K562 (cell line): ENCODE results near the gene SRP9. TPM values are rescaled to one million over a fixed set of nuclear protein-coding genes. Genes with fewer than 3 reads are reported as not detected.

Experiments
- ATAC-seq: fragments of 200-7000 bp; cut with Tn5 transposase; 3 replicates; pipeline ENCODE4 v1.9.1; 2020; ENCODE audit warnings: moderate library complexity
- BruUV-seq: library from RNA; stranded (reverse); fragments of 400-500 nt; replicated peaks from 2 replicates; lab custom pipeline; 2021; lab: Mats Ljungman, UMichigan
- CTCF ChIA-PET: fragments of 300-600 bp; formaldehyde crosslinking; extraction: SDS; loops from one replicate; lab custom pipeline; 2021; ENCODE audit warnings: low intra/inter-chr PET ratio; lab: Yijun Ruan, JAX
- POLR2A ChIA-PET: fragments of 300-600, 350-650 bp; sonication (Branson Sonifier 250); formaldehyde crosslinking; extraction: SDS; loops from one replicate; lab custom pipeline; 2021; ENCODE audit warnings: antibody characterized with exemption, inconsistent platforms; lab: Yijun Ruan, JAX
- DNase-seq, 4 experiments: peaks; one replicate each; pipeline versions ENCODE4 v3.0.0 to v3.0.0-alpha.2; 2011 to 2018; ENCODE audit warnings: low spot score in 3 of 4, mixed read lengths in 3 of 4; ENCODE audit errors: extremely low read depth in 1 of 4
- FAIRE-seq: peaks from 2 replicates; lab custom pipeline; 2011; peaks lifted over from hg19 to GRCh38; lab: Jason Lieb, UNC
- H2AFZ ChIP-seq: 2 replicates; pipeline ENCODE4 v1.6.0; 2011; ENCODE audit warnings: low read depth, low read length, control low read depth, inconsistent platforms
- H3K27ac ChIP-seq: fragments of 200-600 bp; 3 replicates; pipeline ENCODE4 v1.8.0; 2011; ENCODE audit warnings: low read depth, mild to moderate bottlenecking, control low read depth, inconsistent platforms, low read length, moderate library complexity, mixed read lengths; ENCODE audit errors: extremely low read depth
- H3K27me3 ChIP-seq, 2 experiments: fragments of 300-600 bp in 1 of 2; 2 replicates in 1 of 2; 3 replicates in 1 of 2; pipeline versions ENCODE4 v1.6.0 to v1.8.0; 2011; ENCODE audit warnings: inconsistent platforms in 2 of 2, low read length in 2 of 2, mild to moderate bottlenecking in 1 of 2, mixed read lengths in 1 of 2, moderate library complexity in 1 of 2; ENCODE audit not compliant: control insufficient read depth in 2 of 2, insufficient read depth in 2 of 2
- H3K36me3 ChIP-seq: fragments of 300-600 bp; 3 replicates; pipeline ENCODE4 v1.8.0; 2011; ENCODE audit warnings: mild to moderate bottlenecking, low read length, inconsistent platforms; ENCODE audit not compliant: control insufficient read depth, insufficient read depth
- H3K4me1 ChIP-seq, 2 experiments: fragments of 200-600 bp in 1 of 2; replicated peaks in 1 of 2; 2 replicates in 1 of 2; 3 replicates in 1 of 2; pipeline versions ENCODE4 v1.5.1 to v1.8.0; 2011; ENCODE audit warnings: inconsistent platforms in 2 of 2, low read length in 2 of 2, mild to moderate bottlenecking in 1 of 2, mixed read lengths in 1 of 2, moderate library complexity in 1 of 2; ENCODE audit not compliant: control insufficient read depth in 2 of 2, insufficient read depth in 2 of 2
- H3K4me2 ChIP-seq: 2 replicates; pipeline ENCODE4 v1.6.1; 2011; ENCODE audit warnings: low read length, control low read depth, inconsistent platforms, mixed read lengths; ENCODE audit not compliant: insufficient read depth
- H3K4me3 ChIP-seq: fragments of 200-600 bp; sonication (generic), shearing (Covaris generic); 2 replicates; pipeline ENCODE4 v1.5.1; 2016; ENCODE audit warnings: control low read depth, inconsistent platforms
- H3K79me2 ChIP-seq: fragments of 200-600 bp; 3 replicates; pipeline ENCODE4 v1.8.0; 2011; ENCODE audit warnings: low read length, inconsistent platforms; ENCODE audit not compliant: control insufficient read depth, insufficient read depth
- H3K9ac ChIP-seq, 2 experiments: 2 replicates each; pipeline versions ENCODE4 v1.6.0 to v1.6.1; 2011; ENCODE audit warnings: low read depth in 2 of 2, low read length in 2 of 2, control low read depth in 1 of 2, inconsistent platforms in 1 of 2, mild to moderate bottlenecking in 1 of 2, mixed read lengths in 1 of 2; ENCODE audit not compliant: insufficient read depth in 1 of 2
- H3K9me1 ChIP-seq: one replicate; pipeline ENCODE4 v1.6.0; 2011; ENCODE audit warnings: inconsistent platforms, mild to moderate bottlenecking, low read length, moderate library complexity; ENCODE audit not compliant: control insufficient read depth, insufficient read depth
- H3K9me3 ChIP-seq: replicated peaks from 2 replicates; pipeline ENCODE4 v1.5.1; 2011; ENCODE audit warnings: low read depth, low read length, inconsistent platforms; ENCODE audit not compliant: control insufficient read depth, insufficient read depth
- H4K20me1 ChIP-seq: replicated peaks from 2 replicates; pipeline ENCODE4 v1.6.1; 2011; ENCODE audit warnings: low read length, inconsistent platforms, mixed read lengths; ENCODE audit not compliant: control insufficient read depth, insufficient read depth
- CHD1 ChIP-seq: fragments of 200-600 bp; sonication (generic); IDR thresholded peaks from one replicate; pipeline ENCODE4 v1.6.1; 2012; ENCODE audit warnings: mild to moderate bottlenecking, moderate library complexity, low read length, inconsistent platforms
- ETV6 ChIP-seq, 3 experiments: fragments of 150-350 bp in 1 of 3; sonication (generic) in 1 of 3; formaldehyde crosslinking in 1 of 3; IDR thresholded peaks; 2 replicates each; pipeline versions ENCODE4 v1.6.1 to v1.8.0; 2014 to 2022; ENCODE audit warnings: borderline replicate concordance in 2 of 3, low read depth in 2 of 3, antibody characterized with exemption in 1 of 3, low read length in 1 of 3, mild to moderate bottlenecking in 1 of 3, missing genetic modification reagents in 1 of 3
- FOSL1 ChIP-seq: fragments of 200-800 bp; sonication (Bioruptor generic); conservative IDR thresholded peaks from 2 replicates; pipeline ENCODE4 v1.6.1; 2016; ENCODE audit warnings: missing genetic modification characterization, missing compliant biosample characterization
- FOXA3 ChIP-seq, 2 experiments: fragments of 450-650 bp in 1 of 2; sonication (generic) in 1 of 2; formaldehyde crosslinking; IDR thresholded peaks in 1 of 2; conservative IDR thresholded peaks in 1 of 2; 2 replicates each; pipeline versions ENCODE4 v1.4.0 to v1.8.0; 2020 to 2022; ENCODE audit warnings: mild to moderate bottlenecking in 2 of 2, missing genetic modification reagents in 1 of 2
- HNRNPLL ChIP-seq: fragments of 200-400 bp; formaldehyde crosslinking; IDR thresholded peaks from 2 replicates; pipeline ENCODE4 v1.6.1; 2017; ENCODE audit warnings: low read length, low read depth, mild to moderate bottlenecking; ENCODE audit not compliant: poor library complexity, severe bottlenecking
- KLF1 ChIP-seq: fragments of 450-650 bp; IDR thresholded peaks from 2 replicates; pipeline ENCODE4 v1.6.1; 2016; ENCODE audit warnings: missing genetic modification characterization, missing compliant biosample characterization
- MCM3 ChIP-seq: fragments of 450-650 bp; IDR thresholded peaks from 2 replicates; pipeline ENCODE4 v1.6.1; 2016
- NCOR1 ChIP-seq: fragments of 450-650 bp; IDR thresholded peaks from 2 replicates; pipeline ENCODE4 v1.6.1; 2016; ENCODE audit warnings: mild to moderate bottlenecking, moderate library complexity
- NELFE ChIP-seq: IDR thresholded peaks from 2 replicates; pipeline ENCODE4 v1.6.1; 2011; ENCODE audit warnings: mild to moderate bottlenecking; ENCODE audit not compliant: insufficient read depth, insufficient read length
- RFX5 ChIP-seq: IDR thresholded peaks from 2 replicates; pipeline ENCODE4 v1.6.1; 2011; ENCODE audit warnings: low read depth, mild to moderate bottlenecking, improper control_type of control experiment, low read length
- WGBS: fragments of 100-300 bp; shearing (Covaris generic); methylation state at CpG from one replicate; pipeline ENCODE4 v1.1.6; 2016; ENCODE audit warnings: low coverage, mixed read lengths; ENCODE audit not compliant: insufficient coverage; ENCODE audit errors: missing lambda C conversion rate; 5-methylcytosine and 5-hydroxymethylcytosine counted together
- in situ Hi-C: fragments of 300-500 bp; cut with MboI; formaldehyde crosslinking; loops from 4 replicates; pipeline ENCODE4 v1.15.0; 2018; ENCODE audit warnings: inconsistent platforms, mixed read lengths
- intact Hi-C: fragments of 100-400 bp; cut with micrococcal nuclease; formaldehyde crosslinking; loops from 2 replicates; pipeline ENCODE4 v1.14.2; 2022
- polyA plus RNA-seq, 8 experiments: library from polyadenylated mRNA; depleted of rRNA in 4 of 8; stranded (reverse) in 5 of 8; unstranded in 3 of 8; fragments of >200 nt; fragmentation: Nextera tagmentation in 2 of 8; fragmentation: Illumina TruSeq in 1 of 8; extraction: Ambion mirVana in 2 of 8; extraction: Trizol in 1 of 8; gene quantifications; 2 replicates each; pipeline versions ENCODE4 v1.2.1 to v1.2.3, GENCODE V29; 2011 to 2014; ENCODE audit warnings: inconsistent platforms in 1 of 8, missing spikeins in 1 of 8
- total RNA-seq, 7 experiments: library from RNA; depleted of rRNA in 6 of 7; stranded (reverse); fragments of >200 nt in 6 of 7; fragmentation: Illumina TruSeq in 2 of 7; extraction: Trizol in 2 of 7; gene quantifications; 2 replicates each; pipeline versions ENCODE4 v1.2.1 to v1.2.3, GENCODE V29; 2011 to 2021; ENCODE audit warnings: low replicate concordance in 1 of 7
- TF ChIP-seq, protein P1 (sequence below): sonication (generic); formaldehyde crosslinking; IDR thresholded peaks from 2 replicates; pipeline ENCODE4 v1.8.0; 2022; ENCODE audit warnings: mild to moderate bottlenecking, missing genetic modification reagents, borderline replicate concordance
- TF ChIP-seq, protein P2 (sequence below): sonication (generic); formaldehyde crosslinking; IDR thresholded peaks from 2 replicates; pipeline ENCODE4 v1.8.1; 2023; ENCODE audit warnings: mild to moderate bottlenecking, missing genetic modification reagents

Gene SRP9
- total and polyA plus RNA-seq, 9 of the 15 experiments (the other 6 are each of a cell fraction or from before 2014, with no cell fraction given), result 273 to 1,892 (median 668) TPM

DNA sequence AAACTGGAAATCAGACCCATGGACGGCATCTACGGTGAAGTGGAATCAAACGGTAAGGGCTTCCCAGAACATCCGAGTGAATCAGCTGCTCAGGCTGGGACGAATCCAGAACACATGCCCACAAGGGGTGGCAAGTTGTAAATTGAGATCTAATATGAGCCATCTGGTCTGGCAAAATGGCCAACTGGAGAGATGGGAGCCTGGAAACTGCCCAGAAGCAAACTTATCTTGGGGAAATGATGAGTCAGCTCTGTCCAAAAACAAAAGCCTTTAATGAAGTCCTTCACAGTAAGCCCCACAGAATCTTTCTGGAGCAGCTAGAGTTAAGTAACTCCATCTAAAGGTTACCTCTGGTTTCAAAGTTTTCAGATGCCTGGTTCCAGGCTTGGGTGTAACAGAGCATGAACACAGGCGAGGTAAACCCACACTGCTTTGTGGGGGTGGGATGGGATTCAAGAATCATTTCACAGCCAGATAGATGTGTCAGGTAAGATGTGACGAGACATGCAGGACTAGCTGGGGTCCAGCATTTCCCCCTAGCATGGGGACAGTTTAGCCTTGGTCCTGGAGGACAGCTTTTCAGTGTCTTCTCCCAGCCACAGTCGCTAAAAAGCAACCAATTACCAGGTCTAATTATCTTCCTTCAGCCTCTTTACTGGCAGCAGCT lies 10.5 kb upstream of the SRP9 start (continued):
- TF ChIP-seq, protein P1, sequence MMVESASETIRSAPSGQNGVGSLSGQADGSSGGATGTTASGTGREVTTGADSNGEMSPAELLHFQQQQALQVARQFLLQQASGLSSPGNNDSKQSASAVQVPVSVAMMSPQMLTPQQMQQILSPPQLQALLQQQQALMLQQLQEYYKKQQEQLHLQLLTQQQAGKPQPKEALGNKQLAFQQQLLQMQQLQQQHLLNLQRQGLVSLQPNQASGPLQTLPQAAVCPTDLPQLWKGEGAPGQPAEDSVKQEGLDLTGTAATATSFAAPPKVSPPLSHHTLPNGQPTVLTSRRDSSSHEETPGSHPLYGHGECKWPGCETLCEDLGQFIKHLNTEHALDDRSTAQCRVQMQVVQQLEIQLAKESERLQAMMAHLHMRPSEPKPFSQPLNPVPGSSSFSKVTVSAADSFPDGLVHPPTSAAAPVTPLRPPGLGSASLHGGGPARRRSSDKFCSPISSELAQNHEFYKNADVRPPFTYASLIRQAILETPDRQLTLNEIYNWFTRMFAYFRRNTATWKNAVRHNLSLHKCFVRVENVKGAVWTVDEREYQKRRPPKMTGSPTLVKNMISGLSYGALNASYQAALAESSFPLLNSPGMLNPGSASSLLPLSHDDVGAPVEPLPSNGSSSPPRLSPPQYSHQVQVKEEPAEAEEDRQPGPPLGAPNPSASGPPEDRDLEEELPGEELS (CRISPR knock-in tag), result no peak
- TF ChIP-seq NCOR1 (no peak), HNRNPLL (no peak)
- TF ChIP-seq, all 486 proteins: peak for 30

DNA sequence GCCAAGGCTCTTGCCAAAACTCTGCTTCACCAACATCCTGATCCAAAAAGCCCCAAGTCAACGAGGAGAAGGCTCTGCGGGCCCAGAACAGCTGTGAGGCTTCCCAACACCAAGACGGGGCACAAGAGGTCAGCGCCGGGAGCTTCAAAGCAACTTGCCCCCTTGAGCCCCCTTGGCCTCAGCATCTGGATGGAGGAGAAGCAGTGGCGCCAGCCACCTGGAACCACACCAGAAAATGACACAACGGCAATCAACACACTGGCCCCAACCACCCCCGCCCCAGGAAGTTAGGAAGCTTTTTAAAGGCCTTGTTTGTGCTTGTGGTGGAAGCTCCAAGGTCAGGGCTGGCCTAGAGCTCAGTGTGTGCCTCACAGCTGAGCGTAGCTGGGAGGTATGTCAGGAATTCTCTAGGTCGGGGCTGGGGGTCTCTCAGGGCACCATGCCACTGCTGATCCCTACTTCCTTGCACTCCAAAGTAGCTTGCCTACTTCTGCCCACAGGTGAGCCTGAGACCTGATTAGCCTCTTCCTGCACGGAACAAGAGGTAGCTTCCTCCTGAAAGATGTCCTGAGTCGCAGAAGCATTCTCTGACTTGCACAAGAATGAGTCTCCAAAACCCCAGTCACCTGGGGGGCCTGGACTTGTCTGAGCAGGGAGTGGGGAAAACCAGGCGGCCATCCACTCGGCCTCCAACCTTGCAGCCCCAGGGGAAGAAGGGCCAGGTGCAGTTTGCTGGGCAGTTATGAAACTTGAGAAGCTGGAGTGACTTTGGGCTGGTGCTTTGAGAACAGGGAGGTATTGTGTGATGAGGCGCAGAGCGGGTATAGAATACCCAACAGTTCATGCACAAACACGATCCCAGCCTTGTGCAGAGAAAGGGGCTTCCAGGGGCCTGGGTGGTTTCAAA lies 9.7 kb upstream of the SRP9 start:
- no peaks in the 10 kb centered on the region for H3K9me1 ChIP-seq
- H4K20me1 ChIP-seq, result no peaks in the 10 kb centered on the region
- H3K36me3 ChIP-seq, result no peaks in the 10 kb centered on the region
- POLR2A ChIA-PET, result interaction anchor here (0.6 to 2.0 kb wide), 8 partner anchors 8 to 292 kb away, joined by 3 to 21 read pairs (median 4); partner anchors contain the start of gene SRP9
- FAIRE-seq (no peak), DNase-seq (peak in 1 of 4 experiments; percentile 17), ATAC-seq (no peak)
- H3K4me2 ChIP-seq, result no peak overlapping the region
- in situ Hi-C loops (no loop called here), intact Hi-C loops (no loop called here)
- H3K4me3 ChIP-seq, result no peak overlapping the region
- H3K27me3 ChIP-seq, result no peaks in the 10 kb centered on the region
- no TSS peak for BruUV-seq
- no peaks in the 10 kb centered on the region for H3K9me3 ChIP-seq
- peak overlapping the region; percentile 83 for H2AFZ ChIP-seq
- peak overlapping the region in 1 of 2 experiments; percentile 68; a peak in 2 of 4 replicates for H3K9ac ChIP-seq
- WGBS, result 53% methylated on average over 16 of the region's 17 CpGs
- H3K79me2 ChIP-seq, result no peaks in the 10 kb centered on the region
- H3K4me1 ChIP-seq, result peaks cover 15 to 29% of the 10 kb centered on the region in 2 experiments
- CTCF ChIA-PET, result interaction anchor here (0.9 to 1.8 kb wide), 2 partner anchors 291 to 294 kb away, joined by 3 to 4 read pairs; no protein-coding TSS in a partner anchor
- H3K27ac ChIP-seq, result no peak overlapping the region
- no peak for TF ChIP-seq KLF1
- TF ChIP-seq, protein P2, sequence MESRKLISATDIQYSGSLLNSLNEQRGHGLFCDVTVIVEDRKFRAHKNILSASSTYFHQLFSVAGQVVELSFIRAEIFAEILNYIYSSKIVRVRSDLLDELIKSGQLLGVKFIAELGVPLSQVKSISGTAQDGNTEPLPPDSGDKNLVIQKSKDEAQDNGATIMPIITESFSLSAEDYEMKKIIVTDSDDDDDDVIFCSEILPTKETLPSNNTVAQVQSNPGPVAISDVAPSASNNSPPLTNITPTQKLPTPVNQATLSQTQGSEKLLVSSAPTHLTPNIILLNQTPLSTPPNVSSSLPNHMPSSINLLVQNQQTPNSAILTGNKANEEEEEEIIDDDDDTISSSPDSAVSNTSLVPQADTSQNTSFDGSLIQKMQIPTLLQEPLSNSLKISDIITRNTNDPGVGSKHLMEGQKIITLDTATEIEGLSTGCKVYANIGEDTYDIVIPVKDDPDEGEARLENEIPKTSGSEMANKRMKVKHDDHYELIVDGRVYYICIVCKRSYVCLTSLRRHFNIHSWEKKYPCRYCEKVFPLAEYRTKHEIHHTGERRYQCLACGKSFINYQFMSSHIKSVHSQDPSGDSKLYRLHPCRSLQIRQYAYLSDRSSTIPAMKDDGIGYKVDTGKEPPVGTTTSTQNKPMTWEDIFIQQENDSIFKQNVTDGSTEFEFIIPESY (CRISPR knock-in tag), result no peak
- no peak for TF ChIP-seq FOXA3 (CRISPR knock-in tag; conservative IDR thresholded peaks at IDR 0.05 in 1 of 2, IDR thresholded peaks at IDR 0.05 in 1 of 2)
- TF ChIP-seq MCM3, result no peak
- no peak for TF ChIP-seq FOSL1 (tag)
- TF ChIP-seq ETV6 (IDR thresholded peaks at IDR 0.05; ENCODE audit: borderline replicate concordance in 1 of 2, low read depth in 2 of 2, low read length in 1 of 2), result no peak
- TF ChIP-seq ETV6 (CRISPR knock-in tag; IDR thresholded peaks at IDR 0.05; ENCODE audit: borderline replicate concordance), result no peak
- TF ChIP-seq RFX5, result no peak
- no peak for TF ChIP-seq CHD1
- TF ChIP-seq NELFE, result no peak
